Epithelial cell of proximal tubule (primary cell): Measurements from ENCODE around the gene KDM4B. TPM values are rescaled to one million over a fixed set of nuclear protein-coding genes. Genes with fewer than 3 reads are reported as not detected.

Experiments
- DNase-seq: peaks from one replicate; pipeline ENCODE4 v3.0.0-alpha.2; 2011; ENCODE audit warnings: low read depth
- H3K4me3 ChIP-seq: 2 replicates; pipeline ENCODE4 v1.5.1; 2011; ENCODE audit warnings: low read depth, mild to moderate bottlenecking, low read length
- CTCF ChIP-seq: conservative IDR thresholded peaks from 2 replicates; pipeline ENCODE4 v1.5.1; 2012; ENCODE audit warnings: low read depth, mild to moderate bottlenecking, low read length
- total RNA-seq: library from RNA; depleted of rRNA; stranded (reverse); fragments of >200 nt; gene quantifications from 2 replicates; pipeline ENCODE4 v1.2.3, GENCODE V29; 2015

The KDM4B gene
- total RNA-seq, 1 donor from 2014 or later, result 20.5 TPM

- DNase-seq, result no peak
- no peak overlapping the region for H3K4me3 ChIP-seq
- TF ChIP-seq CTCF, result no peak
Measured at GRCh38 chr19:4983346-4984105, 14.6 kb downstream of the KDM4B start.

- TF ChIP-seq CTCF, result no peak
- no peak for DNase-seq
Measured at GRCh38 chr19:4984106-4984380, 15.1 kb downstream of the KDM4B start.

GRCh38 chr19:4984438-4984990 is 15.6 kb downstream of the KDM4B start:
- TF ChIP-seq CTCF, result no peak
- H3K4me3 ChIP-seq, result no peak overlapping the region
- DNase-seq, result no peak

More at GRCh38 chr19:4984106-4984380, 15.1 kb downstream of the KDM4B start:
- no peak overlapping the region for H3K4me3 ChIP-seq

- TF ChIP-seq CTCF, result no peak
- H3K4me3 ChIP-seq, result no peak overlapping the region
- DNase-seq, result no peak
Measured at GRCh38 chr19:4985551-4985991, 16.7 kb downstream of the KDM4B start.

- no peak for DNase-seq
- no peak for TF ChIP-seq CTCF
- no peak overlapping the region for H3K4me3 ChIP-seq
Measured at GRCh38 chr19:4986056-4986455, 17.1 kb downstream of the KDM4B start.

GRCh38 chr19:4986471-4986891 is 17.6 kb downstream of the KDM4B start:
- no peak for DNase-seq
- no peak overlapping the region for H3K4me3 ChIP-seq
- TF ChIP-seq CTCF, result no peak

- no peak overlapping the region for H3K4me3 ChIP-seq
- TF ChIP-seq CTCF, result no peak
- no peak for DNase-seq
Measured at GRCh38 chr19:4987256-4987655, 18.3 kb downstream of the KDM4B start.
